GM18870 (cell line): ENCODE data around the gene IL13.
"Not testable (repeated sequence)": the region's sequence is repeated elsewhere in the genome, so short reads cannot be mapped to it uniquely, and the experiment has no call there.

Experiments
- ATAC-seq: cut with Tn5 transposase; IDR thresholded peaks from one replicate; pipeline ENCODE4 v1.9.1; 2021; ENCODE audit warnings: moderate library complexity; ENCODE audit not compliant: unreplicated experiment

IL13 gene

DNA sequence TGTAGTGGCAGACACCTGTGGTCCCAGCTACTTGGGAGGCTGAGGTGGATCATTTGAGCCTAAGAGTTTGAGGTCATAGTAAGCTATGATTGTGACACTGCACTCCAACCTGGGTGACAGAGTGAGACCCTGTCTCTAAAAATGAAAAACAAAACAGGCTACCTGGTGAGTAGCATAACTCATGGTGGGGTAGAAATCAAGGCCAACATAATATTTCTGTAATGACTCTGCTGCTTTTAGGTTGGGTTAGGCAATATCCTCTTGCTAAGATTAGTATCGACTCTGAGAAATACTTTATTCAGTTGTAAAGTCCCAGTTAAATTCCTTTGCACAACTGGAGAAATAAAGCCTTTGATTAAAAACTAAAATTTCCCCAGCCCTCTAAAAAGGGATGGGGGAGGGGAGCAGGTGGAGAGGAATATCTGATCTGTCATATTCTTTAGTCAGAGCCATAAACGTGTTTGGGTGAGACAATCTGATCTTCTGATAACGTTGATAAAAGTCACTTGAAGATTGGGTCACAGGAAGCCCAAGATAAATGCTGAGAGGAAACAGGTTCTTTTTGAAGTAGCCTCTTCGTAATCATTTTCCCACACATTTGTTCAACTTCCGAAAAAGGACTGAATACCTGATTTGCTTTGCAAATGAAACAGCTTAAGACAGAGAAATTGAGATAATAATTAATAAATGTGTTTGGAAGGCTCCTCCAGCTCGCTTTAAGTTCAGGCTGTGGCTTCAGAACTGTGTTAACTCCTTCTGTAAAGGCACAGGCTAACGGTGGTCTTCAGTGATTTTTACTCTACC, 30.8 kb downstream of the IL13 start:
- ATAC-seq = no peak

DNA sequence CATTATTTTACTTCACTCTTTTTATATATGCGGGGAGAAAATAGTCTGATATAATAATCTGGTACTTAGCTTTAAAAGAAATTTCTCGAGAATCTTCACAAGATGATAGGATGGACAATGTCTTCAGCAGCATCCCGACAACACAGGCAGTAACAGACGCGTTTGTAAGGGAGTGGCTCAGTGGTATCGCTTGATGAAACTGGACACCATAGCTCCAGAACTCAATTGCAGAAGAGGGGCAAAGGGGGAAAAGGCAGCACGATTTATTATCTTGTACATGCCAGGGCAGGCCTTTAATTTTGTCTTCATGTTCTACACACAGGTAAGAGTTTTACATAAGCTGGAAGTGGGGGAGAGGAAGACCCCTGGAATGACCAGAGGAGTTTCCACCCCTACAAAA, 31.5 kb downstream of the IL13 start:
- no peak for ATAC-seq

DNA sequence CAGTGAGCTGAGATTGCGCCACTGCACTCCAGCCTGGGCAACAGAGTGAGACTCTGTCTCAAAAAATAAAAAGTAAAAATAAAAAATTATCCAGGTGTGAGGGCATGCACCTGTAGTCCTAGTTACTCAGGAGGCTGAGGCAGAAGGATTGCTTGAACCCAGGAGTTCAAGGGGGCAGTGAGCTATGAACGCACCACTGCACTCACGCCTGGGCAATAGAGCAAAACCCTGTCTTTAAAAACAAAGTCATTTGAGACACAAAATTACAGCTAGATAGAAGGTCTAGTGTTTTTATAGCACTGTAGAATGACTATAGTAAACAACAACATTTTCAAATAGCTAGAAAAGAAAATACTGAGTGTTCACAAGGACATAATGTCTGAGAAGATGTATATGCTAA, 32.2 kb downstream of the IL13 start:
- no peak for ATAC-seq

DNA sequence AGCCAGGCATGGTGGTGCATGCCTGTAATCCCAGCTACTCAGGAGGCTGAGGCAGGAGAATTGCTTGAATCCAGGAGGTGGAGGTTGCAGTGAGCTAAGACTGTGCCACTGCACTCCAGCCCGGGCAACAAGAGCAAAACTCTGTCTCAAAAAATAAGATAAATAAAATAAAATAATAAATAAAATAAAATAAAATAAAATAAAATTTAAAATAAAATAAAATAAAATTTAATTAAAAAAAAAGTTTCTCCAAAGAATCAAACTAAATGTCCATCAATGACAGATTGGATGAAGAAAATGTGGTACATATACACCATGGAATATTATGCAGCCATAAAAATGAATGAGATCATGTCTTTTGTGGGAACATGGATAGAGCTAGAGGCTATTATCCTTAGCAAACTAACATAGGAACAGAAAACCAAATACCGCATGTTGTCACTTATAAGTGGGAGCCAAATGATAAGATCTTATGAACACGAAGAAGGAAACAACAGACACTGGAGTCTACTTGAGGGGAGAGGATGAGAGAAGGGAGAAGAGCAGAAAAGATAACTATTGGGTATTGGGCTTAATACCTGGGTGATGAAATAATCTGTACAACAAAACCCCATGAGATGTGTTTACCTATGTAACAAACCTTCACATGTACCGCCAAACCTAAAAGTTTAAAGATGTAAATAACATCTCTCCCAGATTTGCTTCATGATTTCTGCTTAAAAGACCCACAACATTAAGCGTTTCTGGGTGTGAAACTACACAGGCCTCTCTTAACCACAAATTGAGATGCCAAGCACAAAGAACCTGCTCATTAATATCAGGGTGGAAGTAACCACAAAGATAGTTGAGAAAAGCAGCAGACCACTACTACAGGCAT, 34.0 kb downstream of the IL13 start:
- ATAC-seq = not testable (repeated sequence)

DNA sequence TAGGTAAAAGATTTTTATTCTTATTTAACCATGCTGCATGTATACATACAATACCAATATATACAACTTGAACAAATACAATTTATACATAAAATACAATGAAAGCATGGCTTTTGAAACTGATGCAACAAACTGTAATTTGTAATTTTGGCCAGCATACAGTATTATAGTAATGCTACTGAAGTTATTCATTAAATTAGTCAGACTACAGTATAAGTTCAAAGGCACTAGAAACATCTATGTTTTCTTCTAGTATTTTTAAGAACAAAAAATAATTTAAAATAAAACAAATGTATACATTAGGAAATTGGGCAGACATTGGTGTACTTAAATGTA, 34.6 kb downstream of the IL13 start:
- no peak for ATAC-seq

DNA sequence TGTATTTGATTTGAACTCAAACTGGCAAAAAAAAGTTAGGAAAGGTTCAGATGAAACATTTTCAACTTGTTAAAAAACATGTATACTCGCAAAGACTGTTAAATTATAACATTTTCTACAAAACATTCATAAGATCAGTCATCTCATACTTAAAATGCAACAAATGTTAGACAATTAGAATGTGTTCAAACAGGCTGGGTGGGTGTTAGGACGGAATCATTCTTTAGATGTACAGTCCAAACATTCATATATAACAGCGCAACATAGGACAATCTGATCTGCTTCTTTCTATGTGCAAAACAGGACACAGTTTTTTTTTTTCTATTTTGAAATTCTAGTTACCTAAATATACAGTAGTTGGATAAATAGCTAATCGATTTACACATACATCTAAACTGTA, 38.0 kb downstream of the IL13 start:
- ATAC-seq = no peak

DNA sequence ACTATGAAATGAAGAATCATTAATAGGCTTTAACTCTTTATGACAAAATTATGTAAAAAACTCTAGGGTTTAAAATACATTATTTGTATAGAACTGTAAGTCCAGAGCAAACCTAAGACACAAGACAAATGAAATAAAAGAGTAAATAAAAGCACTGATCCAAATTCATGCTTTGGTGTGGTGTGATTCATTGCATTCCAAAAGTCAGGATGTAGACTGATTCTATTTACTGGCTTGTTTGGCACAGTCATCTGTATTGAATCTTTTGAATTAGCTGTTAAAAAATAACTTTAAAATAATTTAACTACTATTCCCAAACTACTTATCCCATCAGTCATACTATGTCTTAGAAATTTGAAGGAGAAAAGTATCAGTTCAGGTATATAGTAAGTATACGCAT, 46.9 kb downstream of the IL13 start:
- no peak for ATAC-seq

DNA sequence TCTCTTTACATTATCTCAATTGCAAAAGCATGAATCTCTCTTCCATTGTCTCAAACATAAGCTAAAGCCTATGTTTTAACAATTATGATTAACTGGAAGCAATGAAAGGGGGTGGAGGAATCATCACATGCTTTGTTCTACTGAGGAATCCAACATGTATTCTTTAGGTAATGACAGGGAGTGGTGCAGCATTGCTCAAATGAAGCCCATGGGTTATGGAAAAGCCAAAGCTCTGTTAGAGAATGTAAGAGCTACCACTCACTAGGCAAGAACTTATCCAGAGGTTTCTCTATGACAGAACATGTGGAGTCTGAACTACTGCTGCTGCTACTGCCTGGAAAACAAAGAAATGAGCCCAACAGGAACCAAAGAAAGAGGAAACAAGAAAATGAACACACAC, 50.7 kb downstream of the IL13 start:
- no peak for ATAC-seq
